Trophoblast cell (in vitro differentiated cells and primary cell): ENCODE data around the gene CTSL.

Experiments used
- DNase-seq, 2 donors: peaks; one replicate each; pipeline ENCODE4 v3.0.0-alpha.2; 2016
- H2AFZ ChIP-seq: 2 replicates; pipeline ENCODE4 v1.6.1; 2013; ENCODE audit warnings: low read length, moderate library complexity, mild to moderate bottlenecking; ENCODE audit not compliant: insufficient read depth, poor library complexity
- H2AK5ac ChIP-seq: 2 replicates; pipeline ENCODE4 v1.6.1; 2013; ENCODE audit warnings: mild to moderate bottlenecking, low read length
- H2BK120ac ChIP-seq: 2 replicates; pipeline ENCODE4 v1.6.1; 2013; ENCODE audit warnings: low read length, mild to moderate bottlenecking, moderate library complexity; ENCODE audit not compliant: insufficient read depth, poor library complexity
- H2BK12ac ChIP-seq: 2 replicates; pipeline ENCODE4 v1.6.1; 2013; ENCODE audit warnings: mild to moderate bottlenecking, low read length, moderate library complexity
- H2BK5ac ChIP-seq: 2 replicates; pipeline ENCODE4 v1.6.1; 2013; ENCODE audit warnings: low read length, low read depth, moderate library complexity, mild to moderate bottlenecking; ENCODE audit not compliant: poor library complexity
- H3K14ac ChIP-seq: 2 replicates; pipeline ENCODE4 v1.6.1; 2013; ENCODE audit warnings: mild to moderate bottlenecking, low read length
- H3K18ac ChIP-seq: 2 replicates; pipeline ENCODE4 v1.6.1; 2013; ENCODE audit warnings: mild to moderate bottlenecking, low read length
- H3K23ac ChIP-seq: 2 replicates; pipeline ENCODE4 v1.6.1; 2013; ENCODE audit warnings: low read length
- H3K27ac ChIP-seq: 2 replicates; pipeline ENCODE4 v1.5.1; 2013; ENCODE audit warnings: low read depth, mild to moderate bottlenecking, inconsistent platforms, low read length, moderate library complexity
- H3K27me3 ChIP-seq: 2 replicates; pipeline ENCODE4 v1.6.1; 2013; ENCODE audit warnings: inconsistent platforms, mild to moderate bottlenecking, low read length, moderate library complexity; ENCODE audit not compliant: insufficient read depth
- H3K36me3 ChIP-seq, 2 experiments: 1 replicate in 1 of 2; 2 replicates in 1 of 2; pipeline ENCODE4 v1.6.1; 2013; ENCODE audit warnings: low read length in 2 of 2, mild to moderate bottlenecking in 2 of 2, moderate library complexity in 1 of 2; ENCODE audit not compliant: insufficient read depth in 2 of 2, control insufficient read depth in 1 of 2
- H3K4ac ChIP-seq: 2 replicates; pipeline ENCODE4 v1.6.1; 2013; ENCODE audit warnings: low read depth, mild to moderate bottlenecking, low read length, moderate library complexity
- H3K4me1 ChIP-seq, 2 experiments: 1 replicate in 1 of 2; 2 replicates in 1 of 2; pipeline ENCODE4 v1.6.1; 2013; ENCODE audit warnings: low read length in 2 of 2, mild to moderate bottlenecking in 2 of 2, moderate library complexity in 1 of 2; ENCODE audit not compliant: insufficient read depth in 2 of 2, control insufficient read depth in 1 of 2
- H3K4me2 ChIP-seq: 2 replicates; pipeline ENCODE4 v1.6.1; 2013; ENCODE audit warnings: inconsistent platforms, mild to moderate bottlenecking, low read length, moderate library complexity
- H3K4me3 ChIP-seq: 2 replicates; pipeline ENCODE4 v1.5.1; 2013; ENCODE audit warnings: mild to moderate bottlenecking, low read depth, low read length, inconsistent platforms
- H3K79me1 ChIP-seq: one replicate; pipeline ENCODE4 v1.6.1; 2013; ENCODE audit warnings: low read length
- H3K79me2 ChIP-seq: 2 replicates; pipeline ENCODE4 v1.6.1; 2013; ENCODE audit warnings: low read length, mild to moderate bottlenecking; ENCODE audit not compliant: control insufficient read depth, insufficient read depth, poor library complexity
- H3K9ac ChIP-seq: 2 replicates; pipeline ENCODE4 v1.6.1; 2013; ENCODE audit warnings: mild to moderate bottlenecking, low read length
- H3K9me3 ChIP-seq: 2 replicates; pipeline ENCODE4 v1.6.1; 2013; ENCODE audit warnings: low read depth, mild to moderate bottlenecking, control low read depth, inconsistent platforms, low read length; ENCODE audit not compliant: insufficient read depth
- H4K12ac ChIP-seq: 2 replicates; pipeline ENCODE4 v1.6.1; 2013; ENCODE audit warnings: low read depth, mild to moderate bottlenecking, low read length, moderate library complexity
- H4K8ac ChIP-seq: 2 replicates; pipeline ENCODE4 v1.6.1; 2013; ENCODE audit warnings: low read depth, mild to moderate bottlenecking, low read length, moderate library complexity
- H4K91ac ChIP-seq: one replicate; pipeline ENCODE4 v1.6.1; 2013; ENCODE audit warnings: low read depth, mild to moderate bottlenecking, low read length, moderate library complexity
- WGBS: extraction: QIAGEN DNeasy Blood & Tissue Kit; methylation state at CpG from one replicate; pipeline ENCODE4 v1.1.7; 2013; ENCODE audit warnings: missing lambda C conversion rate; ENCODE audit not compliant: insufficient read length, insufficient coverage; ENCODE audit errors: extremely low coverage; 5-methylcytosine and 5-hydroxymethylcytosine counted together

Gene CTSL

GRCh38 chr9:87732756-87733155 is 6.8 kb downstream of the CTSL start:
- no peak overlapping the region for H3K18ac ChIP-seq
- no peak overlapping the region for H3K23ac ChIP-seq
- no peak overlapping the region for H3K27ac ChIP-seq
- DNase-seq = no peak
- no peaks in the 10 kb centered on the region for H3K27me3 ChIP-seq
- H3K36me3 ChIP-seq = peaks cover 6 to 15% of the 10 kb centered on the region in 2 experiments
- H3K79me2 ChIP-seq = no peaks in the 10 kb centered on the region
- H3K9me3 ChIP-seq = no peaks in the 10 kb centered on the region
- no peak overlapping the region for H3K4ac ChIP-seq
- H2AFZ ChIP-seq = no peak overlapping the region
- no peak overlapping the region for H3K14ac ChIP-seq
- no peak overlapping the region for H2BK12ac ChIP-seq
- WGBS = no CpG with 5 or more reads among the region's 3 CpGs
- H3K4me1 ChIP-seq = no peaks in the 10 kb centered on the region
- no peak overlapping the region for H2BK120ac ChIP-seq
- no peak overlapping the region for H2AK5ac ChIP-seq
- no peak overlapping the region for H2BK5ac ChIP-seq
- H4K8ac ChIP-seq = no peak overlapping the region
- H4K12ac ChIP-seq = no peak overlapping the region
- no peak overlapping the region for H4K91ac ChIP-seq
- H3K4me2 ChIP-seq = no peak overlapping the region
- H3K79me1 ChIP-seq = no peaks in the 10 kb centered on the region
- H3K9ac ChIP-seq = no peak overlapping the region
- no peak overlapping the region for H3K4me3 ChIP-seq

- Histone ChIP-seq H4K12ac (no peak overlapping the region), H3K27ac (no peak overlapping the region), H3K4me3 (no peak overlapping the region), H4K91ac (no peak overlapping the region), H3K4ac (no peak overlapping the region), H3K23ac (no peak overlapping the region), H2BK12ac (no peak overlapping the region), H3K9me3 (no peaks in the 10 kb centered on the region), H3K4me2 (no peak overlapping the region), H2AFZ (no peak overlapping the region), H3K27me3 (no peaks in the 10 kb centered on the region), H3K9ac (no peak overlapping the region), H2BK5ac (no peak overlapping the region), H4K8ac (no peak overlapping the region), H2AK5ac (no peak overlapping the region), H3K36me3 (peaks cover 6 to 10% of the 10 kb centered on the region in 2 experiments), H3K79me1 (no peaks in the 10 kb centered on the region), H3K18ac (no peak overlapping the region), H2BK120ac (no peak overlapping the region), H3K79me2 (no peaks in the 10 kb centered on the region), H3K14ac (no peak overlapping the region), H3K4me1 (no peaks in the 10 kb centered on the region)
- no peak for DNase-seq
- WGBS = no CpG with 5 or more reads among the region's 7 CpGs
Observed at GRCh38 chr9:87733273-87734052, 7.5 kb downstream of the CTSL start.

GRCh38 chr9:87734106-87734505 is 8.2 kb downstream of the CTSL start:
- no peak overlapping the region for H4K8ac ChIP-seq
- no peaks in the 10 kb centered on the region for H3K79me1 ChIP-seq
- no peak overlapping the region for H2AFZ ChIP-seq
- H3K4me1 ChIP-seq = no peaks in the 10 kb centered on the region
- H3K9ac ChIP-seq = no peak overlapping the region
- no peaks in the 10 kb centered on the region for H3K27me3 ChIP-seq
- no peak overlapping the region for H4K91ac ChIP-seq
- H2BK5ac ChIP-seq = no peak overlapping the region
- H3K27ac ChIP-seq = no peak overlapping the region
- H3K4me2 ChIP-seq = no peak overlapping the region
- H3K79me2 ChIP-seq = no peaks in the 10 kb centered on the region
- no peak overlapping the region for H4K12ac ChIP-seq
- peaks cover 3 to 8% of the 10 kb centered on the region in 2 experiments for H3K36me3 ChIP-seq
- no peak for DNase-seq
- H2AK5ac ChIP-seq = no peak overlapping the region
- no peak overlapping the region for H3K14ac ChIP-seq
- no peak overlapping the region for H2BK12ac ChIP-seq
- no peak overlapping the region for H3K4me3 ChIP-seq
- no peak overlapping the region for H3K4ac ChIP-seq
- WGBS = no CpG with 5 or more reads among the region's 2 CpGs
- no peak overlapping the region for H3K18ac ChIP-seq
- no peak overlapping the region for H3K23ac ChIP-seq
- H2BK120ac ChIP-seq = no peak overlapping the region
- H3K9me3 ChIP-seq = no peaks in the 10 kb centered on the region

GRCh38 chr9:87739546-87739945 is 13.6 kb downstream of the CTSL start:
- Histone ChIP-seq H3K36me3 (no peaks in the 10 kb centered on the region), H2AK5ac (no peak overlapping the region), H2AFZ (no peak overlapping the region), H3K79me1 (no peaks in the 10 kb centered on the region), H2BK120ac (no peak overlapping the region), H3K4me2 (no peak overlapping the region), H3K27me3 (no peaks in the 10 kb centered on the region), H3K4ac (no peak overlapping the region), H3K79me2 (no peaks in the 10 kb centered on the region), H3K4me1 (no peaks in the 10 kb centered on the region), H3K23ac (no peak overlapping the region), H3K9me3 (peaks cover 2% of the 10 kb centered on the region), H4K8ac (no peak overlapping the region), H3K14ac (no peak overlapping the region), H3K9ac (no peak overlapping the region), H3K27ac (no peak overlapping the region), H3K18ac (no peak overlapping the region), H4K91ac (no peak overlapping the region), H2BK12ac (no peak overlapping the region), H2BK5ac (no peak overlapping the region), H3K4me3 (no peak overlapping the region), H4K12ac (no peak overlapping the region)
- WGBS = no CpG with 5 or more reads among the region's 3 CpGs
- DNase-seq = no peak
